K562 (cell line): Measurements from ENCODE around the gene ATP6V1G2. TPM values are rescaled to one million over a fixed set of nuclear protein-coding genes. Genes with fewer than 3 reads are reported as not detected.
A peak's percentile ranks its signal among the peaks of the same experiment; 100 is the strongest.

ENCODE experiments used
- CSDE1 ChIP-seq, 2 experiments: fragments of 450-650 bp; IDR thresholded peaks; 2 replicates each; pipeline ENCODE4 v1.6.1; 2016; ENCODE audit warnings: mild to moderate bottlenecking in 1 of 2
- DMBX1 ChIP-seq: fragments of 250-450 bp; sonication (Bioruptor Pico); IDR thresholded peaks from 2 replicates; pipeline ENCODE4 v1.8.0; 2022; ENCODE audit warnings: inconsistent platforms, mild to moderate bottlenecking, moderate library complexity, borderline replicate concordance
- ELF2 ChIP-seq: fragments of 250-450 bp; sonication (Bioruptor Pico); IDR thresholded peaks from 2 replicates; pipeline ENCODE4 v1.5.0; 2021; ENCODE audit warnings: mild to moderate bottlenecking
- HDGF ChIP-seq: fragments of 450-650 bp; IDR thresholded peaks from 2 replicates; pipeline ENCODE4 v1.6.1; 2016
- HSF4 ChIP-seq: fragments of 250-450 bp; sonication (Bioruptor Pico); IDR thresholded peaks from 2 replicates; pipeline ENCODE4 v2.1.2; 2022; ENCODE audit warnings: mild to moderate bottlenecking, moderate library complexity, borderline replicate concordance
- JUN ChIP-seq, 2 experiments: sonication (generic) in 1 of 2; formaldehyde crosslinking in 1 of 2; IDR thresholded peaks; 2 replicates each; pipeline versions ENCODE4 v1.6.1 to v1.8.0; 2012 to 2022; ENCODE audit warnings: borderline replicate concordance in 2 of 2, mild to moderate bottlenecking in 2 of 2, improper control_type of control experiment in 1 of 2, low read depth in 1 of 2, low read length in 1 of 2, missing genetic modification reagents in 1 of 2
- MXI1 ChIP-seq: IDR thresholded peaks from 2 replicates; pipeline ENCODE4 v1.6.1; 2011; ENCODE audit warnings: low read depth, mild to moderate bottlenecking, improper control_type of control experiment, low read length
- PHB2 ChIP-seq: fragments of 450-650 bp; IDR thresholded peaks from 2 replicates; pipeline ENCODE4 v1.6.1; 2017; ENCODE audit warnings: low read depth
- RBM22 ChIP-seq: fragments of 200-400 bp; formaldehyde crosslinking; IDR thresholded peaks from 2 replicates; pipeline ENCODE4 v1.6.1; 2018; ENCODE audit warnings: low read length, low read depth; ENCODE audit not compliant: poor library complexity, severe bottlenecking
- TCF7 ChIP-seq: sonication (generic); IDR thresholded peaks from 2 replicates; pipeline ENCODE4 v1.6.1; 2016; ENCODE audit warnings: antibody characterized with exemption, borderline replicate concordance
- TRIM24 ChIP-seq, 2 experiments: fragments of 450-650 bp; IDR thresholded peaks; 2 replicates each; pipeline ENCODE4 v1.6.1; 2016
- TRIM28 ChIP-seq: fragments of 450-650 bp; IDR thresholded peaks from 2 replicates; pipeline ENCODE4 v1.6.1; 2017
- U2AF1 ChIP-seq: fragments of 200-400 bp; formaldehyde crosslinking; optimal IDR thresholded peaks from 2 replicates; pipeline ENCODE3; 2017; ENCODE audit warnings: mild to moderate bottlenecking, low read depth, low read length, moderate library complexity
- ZKSCAN3 ChIP-seq: fragments of 250-450 bp; sonication (Bioruptor Pico); IDR thresholded peaks from 2 replicates; pipeline ENCODE4 v1.4.0; 2020
- ZNF77 ChIP-seq: fragments of 250-450 bp; sonication (Bioruptor Pico); IDR thresholded peaks from 2 replicates; pipeline ENCODE4 v1.5.0; 2020
- ZNF780A ChIP-seq: fragments of 250-450 bp; sonication (Bioruptor Pico); IDR thresholded peaks from 2 replicates; pipeline ENCODE4 v1.5.0; 2021; ENCODE audit warnings: mild to moderate bottlenecking
- ZSCAN29 ChIP-seq: fragments of 450-650 bp; IDR thresholded peaks from 2 replicates; pipeline ENCODE4 v1.6.1; 2017
- ZZZ3 ChIP-seq: fragments of 450-650 bp; IDR thresholded peaks from 2 replicates; pipeline ENCODE4 v1.6.1; 2016; ENCODE audit warnings: antibody characterized with exemption, mild to moderate bottlenecking, moderate library complexity
- polyA plus RNA-seq, 8 experiments: library from polyadenylated mRNA; depleted of rRNA in 4 of 8; stranded (reverse) in 5 of 8; unstranded in 3 of 8; fragments of >200 nt; fragmentation: Nextera tagmentation in 2 of 8; fragmentation: Illumina TruSeq in 1 of 8; extraction: Ambion mirVana in 2 of 8; extraction: Trizol in 1 of 8; gene quantifications; 2 replicates each; pipeline versions ENCODE4 v1.2.1 to v1.2.3, GENCODE V29; 2011 to 2014; ENCODE audit warnings: inconsistent platforms in 1 of 8, missing spikeins in 1 of 8
- total RNA-seq, 7 experiments: library from RNA; depleted of rRNA in 6 of 7; stranded (reverse); fragments of >200 nt in 6 of 7; fragmentation: Illumina TruSeq in 2 of 7; extraction: Trizol in 2 of 7; gene quantifications; 2 replicates each; pipeline versions ENCODE4 v1.2.1 to v1.2.3, GENCODE V29; 2011 to 2021; ENCODE audit warnings: low replicate concordance in 1 of 7
- TF ChIP-seq, protein P1 (sequence below): sonication (generic); formaldehyde crosslinking; IDR thresholded peaks from 2 replicates; pipeline ENCODE4 v1.8.0; 2022; ENCODE audit warnings: mild to moderate bottlenecking, missing genetic modification reagents, borderline replicate concordance
- TF ChIP-seq, protein P2 (sequence below), 2 experiments: fragments of 450-650 bp in 1 of 2; sonication (generic) in 1 of 2; formaldehyde crosslinking; conservative IDR thresholded peaks; 2 replicates each; pipeline versions ENCODE4 v1.4.0 to v1.8.1; 2020 to 2022; ENCODE audit warnings: mild to moderate bottlenecking in 1 of 2, missing genetic modification reagents in 1 of 2
- TF ChIP-seq, protein P3 (sequence below): sonication (generic); formaldehyde crosslinking; IDR thresholded peaks from 2 replicates; pipeline ENCODE4 v1.8.1; 2023; ENCODE audit warnings: mild to moderate bottlenecking, missing genetic modification reagents
- TF ChIP-seq, protein P4 (sequence below): fragments of 450-650 bp; IDR thresholded peaks from 2 replicates; pipeline ENCODE4 v1.7.0; 2016; ENCODE audit warnings: borderline replicate concordance

ATP6V1G2 gene
- total and polyA plus RNA-seq, 9 of the 15 experiments (the other 6 are each of a cell fraction or from before 2014, with no cell fraction given) = 0.14 to 1.5 (median 0.33) TPM

DNA sequence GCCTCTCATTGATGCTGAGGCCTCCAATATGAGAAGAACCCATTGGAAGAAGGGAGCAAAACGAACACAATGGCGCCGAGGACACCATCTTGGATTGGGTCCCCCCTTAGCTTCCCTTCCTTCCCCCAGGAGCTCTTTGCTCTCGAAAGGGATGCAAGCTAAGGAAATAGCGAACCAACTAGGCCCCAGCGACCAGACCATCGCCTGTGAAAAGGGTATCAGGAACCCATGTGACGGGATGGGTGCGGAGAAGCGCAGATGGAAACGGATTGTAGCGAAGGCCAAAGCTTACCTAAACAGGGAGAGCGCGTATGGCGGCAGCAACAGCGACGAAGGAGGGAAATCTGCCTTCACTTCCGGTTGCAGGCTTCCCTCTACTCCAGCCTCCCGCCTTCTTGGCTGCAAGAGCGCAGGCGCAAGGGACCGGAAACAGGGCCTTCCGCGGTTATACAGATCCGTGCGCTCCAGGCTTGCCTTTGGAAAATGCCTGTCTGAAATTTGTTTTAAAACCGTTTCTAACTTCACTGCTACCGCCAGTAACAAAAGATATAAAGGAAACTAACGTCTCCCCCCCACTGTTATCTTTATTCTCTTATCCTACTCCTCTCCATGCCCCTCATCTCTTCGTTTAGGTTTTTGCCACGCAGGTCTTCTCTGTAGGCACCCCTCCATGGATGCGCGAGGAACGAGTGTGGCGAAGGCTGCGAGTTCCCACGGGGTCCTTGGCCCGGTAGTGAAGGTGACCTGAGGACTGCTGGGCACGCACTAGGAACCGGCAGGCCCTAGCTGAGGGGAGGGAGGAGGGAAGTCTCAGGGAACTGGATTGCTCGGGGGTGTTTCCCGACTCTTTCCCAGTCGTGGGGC lies 4.5 kb downstream of the ATP6V1G2 start, which contains the start of gene DDX39B (continued):
- TF ChIP-seq, protein P1, sequence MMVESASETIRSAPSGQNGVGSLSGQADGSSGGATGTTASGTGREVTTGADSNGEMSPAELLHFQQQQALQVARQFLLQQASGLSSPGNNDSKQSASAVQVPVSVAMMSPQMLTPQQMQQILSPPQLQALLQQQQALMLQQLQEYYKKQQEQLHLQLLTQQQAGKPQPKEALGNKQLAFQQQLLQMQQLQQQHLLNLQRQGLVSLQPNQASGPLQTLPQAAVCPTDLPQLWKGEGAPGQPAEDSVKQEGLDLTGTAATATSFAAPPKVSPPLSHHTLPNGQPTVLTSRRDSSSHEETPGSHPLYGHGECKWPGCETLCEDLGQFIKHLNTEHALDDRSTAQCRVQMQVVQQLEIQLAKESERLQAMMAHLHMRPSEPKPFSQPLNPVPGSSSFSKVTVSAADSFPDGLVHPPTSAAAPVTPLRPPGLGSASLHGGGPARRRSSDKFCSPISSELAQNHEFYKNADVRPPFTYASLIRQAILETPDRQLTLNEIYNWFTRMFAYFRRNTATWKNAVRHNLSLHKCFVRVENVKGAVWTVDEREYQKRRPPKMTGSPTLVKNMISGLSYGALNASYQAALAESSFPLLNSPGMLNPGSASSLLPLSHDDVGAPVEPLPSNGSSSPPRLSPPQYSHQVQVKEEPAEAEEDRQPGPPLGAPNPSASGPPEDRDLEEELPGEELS = no peak
- TF ChIP-seq ELF2 (CRISPR knock-in tag) (peak; percentile 82; the same call in 1 of the 2 replicates), U2AF1 (no peak), ZNF77 (CRISPR knock-in tag) (no peak), RBM22 (no peak), ZZZ3 (peak; percentile 100), ZSCAN29 (peak; percentile 89), CSDE1 (IDR thresholded peaks at IDR 0.05) (peak; percentile 61 to 91), PHB2 (no peak), TRIM24 (IDR thresholded peaks at IDR 0.05) (peak in 1 of 2 experiments; percentile 92; a peak in 3 of 4 replicates), ZKSCAN3 (no peak), HDGF (no peak), HSF4 (CRISPR knock-in tag) (no peak), TRIM28 (peak; percentile 62), JUN (IDR thresholded peaks at IDR 0.05; ENCODE audit: borderline replicate concordance, low read depth, low read length) (peak; percentile 9; the same call in 1 of the 2 replicates), JUN (CRISPR knock-in tag; IDR thresholded peaks at IDR 0.05; ENCODE audit: borderline replicate concordance) (peak; percentile 44; the same call in 1 of the 2 replicates), TCF7 (no peak; the same call in 1 of the 2 replicates), ZNF780A (CRISPR knock-in tag) (no peak), MXI1 (peak; percentile 68), DMBX1 (CRISPR knock-in tag) (peak; percentile 73)
- TF ChIP-seq, protein P2, sequence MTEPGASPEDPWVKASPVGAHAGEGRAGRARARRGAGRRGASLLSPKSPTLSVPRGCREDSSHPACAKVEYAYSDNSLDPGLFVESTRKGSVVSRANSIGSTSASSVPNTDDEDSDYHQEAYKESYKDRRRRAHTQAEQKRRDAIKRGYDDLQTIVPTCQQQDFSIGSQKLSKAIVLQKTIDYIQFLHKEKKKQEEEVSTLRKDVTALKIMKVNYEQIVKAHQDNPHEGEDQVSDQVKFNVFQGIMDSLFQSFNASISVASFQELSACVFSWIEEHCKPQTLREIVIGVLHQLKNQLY (CRISPR knock-in tag; conservative IDR thresholded peaks at IDR 0.05) = peak; percentile 54 to 64; a peak in 1 of 4 replicates
- TF ChIP-seq, protein P3, sequence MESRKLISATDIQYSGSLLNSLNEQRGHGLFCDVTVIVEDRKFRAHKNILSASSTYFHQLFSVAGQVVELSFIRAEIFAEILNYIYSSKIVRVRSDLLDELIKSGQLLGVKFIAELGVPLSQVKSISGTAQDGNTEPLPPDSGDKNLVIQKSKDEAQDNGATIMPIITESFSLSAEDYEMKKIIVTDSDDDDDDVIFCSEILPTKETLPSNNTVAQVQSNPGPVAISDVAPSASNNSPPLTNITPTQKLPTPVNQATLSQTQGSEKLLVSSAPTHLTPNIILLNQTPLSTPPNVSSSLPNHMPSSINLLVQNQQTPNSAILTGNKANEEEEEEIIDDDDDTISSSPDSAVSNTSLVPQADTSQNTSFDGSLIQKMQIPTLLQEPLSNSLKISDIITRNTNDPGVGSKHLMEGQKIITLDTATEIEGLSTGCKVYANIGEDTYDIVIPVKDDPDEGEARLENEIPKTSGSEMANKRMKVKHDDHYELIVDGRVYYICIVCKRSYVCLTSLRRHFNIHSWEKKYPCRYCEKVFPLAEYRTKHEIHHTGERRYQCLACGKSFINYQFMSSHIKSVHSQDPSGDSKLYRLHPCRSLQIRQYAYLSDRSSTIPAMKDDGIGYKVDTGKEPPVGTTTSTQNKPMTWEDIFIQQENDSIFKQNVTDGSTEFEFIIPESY (CRISPR knock-in tag) = peak; percentile 45; the same call in 1 of the 2 replicates
- TF ChIP-seq, protein P4, sequence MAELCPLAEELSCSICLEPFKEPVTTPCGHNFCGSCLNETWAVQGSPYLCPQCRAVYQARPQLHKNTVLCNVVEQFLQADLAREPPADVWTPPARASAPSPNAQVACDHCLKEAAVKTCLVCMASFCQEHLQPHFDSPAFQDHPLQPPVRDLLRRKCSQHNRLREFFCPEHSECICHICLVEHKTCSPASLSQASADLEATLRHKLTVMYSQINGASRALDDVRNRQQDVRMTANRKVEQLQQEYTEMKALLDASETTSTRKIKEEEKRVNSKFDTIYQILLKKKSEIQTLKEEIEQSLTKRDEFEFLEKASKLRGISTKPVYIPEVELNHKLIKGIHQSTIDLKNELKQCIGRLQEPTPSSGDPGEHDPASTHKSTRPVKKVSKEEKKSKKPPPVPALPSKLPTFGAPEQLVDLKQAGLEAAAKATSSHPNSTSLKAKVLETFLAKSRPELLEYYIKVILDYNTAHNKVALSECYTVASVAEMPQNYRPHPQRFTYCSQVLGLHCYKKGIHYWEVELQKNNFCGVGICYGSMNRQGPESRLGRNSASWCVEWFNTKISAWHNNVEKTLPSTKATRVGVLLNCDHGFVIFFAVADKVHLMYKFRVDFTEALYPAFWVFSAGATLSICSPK = peak; percentile 94; the same call in 1 of the 2 replicates
